ENCODE data around the gene TMEM170B.

TMEM170B gene

GRCh38 chr6:11537229-11538051, at the start of gene TMEM170B:
TSS of gene TMEM170B (plus strand) at chr6:11537749. CDS start at chr6:11538278, 529 bp downstream.
- peak; percentile 94 for DNase-seq

- DNase-seq = no peak
Observed at GRCh38 chr6:11490996-11491395, 46.6 kb upstream of the TMEM170B start.

- DNase-seq = no peak
Observed at GRCh38 chr6:11491596-11492463, 45.7 kb upstream of the TMEM170B start.

- no peak for DNase-seq
Observed at GRCh38 chr6:11492464-11493290, 44.9 kb upstream of the TMEM170B start.

GRCh38 chr6:11493974-11494373, 43.6 kb upstream of the TMEM170B start:
- DNase-seq = no peak

- DNase-seq = no peak
Observed at GRCh38 chr6:11494786-11495564, 42.6 kb upstream of the TMEM170B start.

- DNase-seq = no peak
Observed at GRCh38 chr6:11495565-11496145, 41.9 kb upstream of the TMEM170B start.

- DNase-seq = peak; percentile 46
Observed at GRCh38 chr6:11496152-11497060, 41.1 kb upstream of the TMEM170B start.

GRCh38 chr6:11497107-11497506, 40.4 kb upstream of the TMEM170B start:
- DNase-seq = no peak

- no peak for DNase-seq
Observed at GRCh38 chr6:11497881-11498280, 39.7 kb upstream of the TMEM170B start.

GRCh38 chr6:11500008-11500407, 37.5 kb upstream of the TMEM170B start:
- DNase-seq = no peak

GRCh38 chr6:11509471-11509870, 28.1 kb upstream of the TMEM170B start:
- DNase-seq = no peak

GRCh38 chr6:11514672-11515071, 22.9 kb upstream of the TMEM170B start:
- DNase-seq = no peak

GRCh38 chr6:11515763-11516162, 21.8 kb upstream of the TMEM170B start:
- no peak for DNase-seq

GRCh38 chr6:11522812-11523605, 14.5 kb upstream of the TMEM170B start:
- DNase-seq = no peak

- DNase-seq = no peak
Observed at GRCh38 chr6:11525468-11526155, 11.9 kb upstream of the TMEM170B start.

- DNase-seq = no peak
Observed at GRCh38 chr6:11526156-11526505, 11.4 kb upstream of the TMEM170B start.

- no peak for DNase-seq
Observed at GRCh38 chr6:11527274-11527870, 10.2 kb upstream of the TMEM170B start.

- no peak for DNase-seq
Observed at GRCh38 chr6:11528996-11529395, 8.6 kb upstream of the TMEM170B start.
